HG03558 (cell line): ENCODE data around the gene GLUD1.
A peak's percentile ranks its signal among the peaks of the same experiment; 100 is the strongest.
"Not testable (repeated sequence)": the region's sequence is repeated elsewhere in the genome, so short reads cannot be mapped to it uniquely, and the experiment has no call there.

Source experiments
- ATAC-seq: cut with Tn5 transposase; IDR thresholded peaks from one replicate; pipeline ENCODE4 v1.9.1; 2021; ENCODE audit warnings: moderate number of reproducible peaks; ENCODE audit not compliant: unreplicated experiment; ENCODE audit errors: extremely low read depth

Gene GLUD1

DNA sequence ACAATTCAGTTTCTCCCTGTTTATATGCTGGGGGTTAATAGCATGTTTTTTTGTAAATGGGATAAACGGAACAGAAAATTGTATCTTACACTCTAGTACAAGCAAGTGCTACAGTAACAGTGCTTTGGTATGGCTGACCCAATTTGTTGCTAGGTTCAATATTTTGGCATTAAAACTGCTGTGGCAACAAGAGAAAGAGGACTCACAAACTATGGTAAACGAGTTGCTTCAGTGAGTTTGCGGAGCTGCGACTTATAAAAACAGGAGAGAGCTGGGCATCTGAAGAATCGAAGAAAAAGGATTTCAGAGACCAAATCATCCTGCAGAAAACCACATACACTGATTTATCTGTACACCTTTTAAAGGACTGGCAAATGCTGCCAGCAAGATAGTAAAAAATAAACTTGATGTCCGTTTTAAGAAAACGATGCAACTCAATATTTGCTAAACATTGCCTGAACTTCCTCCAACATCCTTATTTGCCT is 2.2 kb downstream of the GLUD1 start:
- ATAC-seq = no peak

DNA sequence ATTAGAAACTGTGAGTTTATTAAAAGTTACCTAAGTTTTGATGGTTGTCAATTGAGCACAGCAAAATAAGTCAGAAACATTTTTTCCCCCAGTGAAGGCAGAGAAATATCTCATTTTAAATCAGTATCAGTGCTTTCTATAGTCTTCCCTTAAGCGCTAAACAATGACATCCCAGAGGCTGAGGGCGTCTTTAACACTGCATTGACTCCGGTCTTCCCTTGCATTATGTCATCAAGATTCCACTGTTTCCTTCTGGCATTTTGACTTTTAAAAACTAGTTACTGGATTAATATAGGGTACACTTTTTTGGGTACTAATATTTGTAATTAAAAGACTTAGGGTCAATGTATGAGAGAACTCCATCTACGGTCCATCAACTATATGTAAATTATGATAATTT is 3.9 kb downstream of the GLUD1 start:
- no peak for ATAC-seq

DNA sequence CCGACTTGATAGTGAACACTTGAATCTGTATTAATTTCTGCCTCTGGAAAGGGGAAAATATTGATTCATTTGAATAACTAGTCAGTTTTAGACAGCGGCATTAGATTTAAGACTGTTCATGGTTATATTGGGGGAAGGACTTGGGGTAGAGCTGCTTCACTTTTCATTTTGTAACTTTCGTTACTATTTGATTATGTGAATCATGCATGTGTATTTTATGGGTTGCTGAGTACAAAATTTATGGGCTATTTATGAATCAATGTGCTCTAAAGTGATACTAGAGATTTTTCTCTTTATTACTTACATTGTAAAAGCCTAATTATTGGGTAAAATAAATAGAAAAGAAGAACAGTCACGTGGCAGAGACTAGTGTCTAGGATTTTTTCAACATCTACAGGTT is 4.9 kb downstream of the GLUD1 start:
- no peak for ATAC-seq

DNA sequence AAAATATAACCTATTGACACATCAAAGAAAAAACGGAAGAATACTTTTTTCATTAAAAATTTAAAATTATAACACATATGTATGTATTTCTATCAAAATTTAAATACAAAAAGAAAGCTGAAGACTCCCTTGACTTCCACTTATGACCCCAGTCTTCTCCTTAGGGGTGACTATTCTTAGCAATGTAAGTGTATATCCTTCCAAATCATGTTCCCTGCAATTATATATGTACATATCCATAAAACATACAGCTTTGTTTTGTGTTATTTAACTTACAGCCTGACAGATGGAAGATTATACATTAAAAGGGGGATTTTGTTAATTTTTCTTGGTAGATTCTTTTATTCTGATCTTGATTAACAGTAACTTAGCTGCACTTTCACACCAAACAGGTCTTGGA is 9.1 kb downstream of the GLUD1 start:
- no peak for ATAC-seq

DNA sequence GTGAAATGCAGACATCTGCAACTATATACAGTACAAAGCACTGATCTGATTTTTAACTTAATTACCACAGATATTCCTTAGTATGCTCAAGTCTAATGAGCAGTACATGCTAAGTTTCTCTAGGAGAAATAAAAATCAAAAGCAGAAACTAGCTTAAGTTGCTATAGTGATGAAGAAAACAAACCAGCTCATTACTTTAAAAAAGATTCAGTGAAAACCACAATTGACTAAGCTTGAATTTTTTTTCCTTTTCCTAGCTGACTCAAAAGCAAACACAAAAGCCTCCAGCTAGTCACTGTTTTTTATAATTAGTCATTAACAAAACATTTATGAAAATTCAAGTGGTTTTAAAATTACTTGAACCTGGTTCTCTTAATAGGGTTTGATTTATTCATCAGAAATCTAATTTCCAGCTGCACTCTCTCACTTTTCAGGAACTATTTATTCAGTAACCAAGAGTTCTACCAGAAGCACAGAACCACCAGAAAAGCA is 10.3 kb downstream of the GLUD1 start:
- peak; percentile 50 for ATAC-seq

DNA sequence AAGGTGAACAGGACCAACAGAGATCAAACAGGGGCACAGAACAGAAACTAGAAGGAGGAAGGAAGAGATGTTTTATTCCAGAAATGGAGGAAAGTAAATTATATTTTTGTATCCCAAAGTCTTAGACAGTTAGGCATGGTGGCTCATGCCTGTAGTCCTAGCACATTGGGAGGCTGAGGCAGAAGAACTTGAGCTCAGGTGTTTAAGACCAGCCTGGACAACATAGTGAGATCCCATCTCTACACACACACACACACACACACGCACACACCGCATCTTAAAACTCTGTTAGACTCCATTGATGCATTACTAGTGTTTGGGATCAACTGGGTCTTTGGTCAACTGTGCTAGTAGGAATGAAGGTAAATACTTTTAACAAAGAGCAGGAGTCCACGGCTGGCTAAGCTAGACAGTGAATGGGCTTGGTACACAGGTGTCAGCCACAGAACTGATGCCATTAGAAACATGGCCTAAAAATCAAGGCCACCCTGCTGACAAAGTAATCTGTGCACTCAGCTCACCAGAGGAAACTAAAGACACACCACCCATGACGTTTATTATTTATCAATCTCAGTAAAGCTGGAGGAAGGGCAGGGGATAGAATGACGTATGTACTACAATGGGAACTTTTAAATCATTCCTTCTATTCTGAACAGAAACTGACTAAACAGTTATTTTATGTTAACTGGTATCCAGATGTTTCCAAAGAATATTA is 10.9 kb downstream of the GLUD1 start:
- ATAC-seq = peak; percentile 11

DNA sequence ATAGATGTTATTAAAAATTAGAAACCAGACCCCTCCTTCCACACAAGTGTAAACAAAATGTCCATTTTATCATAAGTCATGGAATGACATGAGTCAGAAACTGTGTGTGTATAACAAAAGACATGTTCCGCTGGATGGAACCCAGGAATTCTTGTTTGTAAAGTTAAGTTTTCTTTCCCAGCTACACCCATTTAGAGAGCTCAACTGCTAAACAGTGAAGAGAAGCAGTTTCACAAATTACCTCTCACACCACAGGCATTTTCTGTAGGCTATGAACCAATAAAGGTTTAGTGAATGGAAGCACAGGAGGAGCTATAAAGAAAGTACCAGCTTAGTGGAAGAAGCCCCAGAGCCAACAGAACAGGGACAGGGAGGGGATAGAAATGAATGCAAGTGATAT is 12.4 kb downstream of the GLUD1 start:
- ATAC-seq = not testable (repeated sequence)

DNA sequence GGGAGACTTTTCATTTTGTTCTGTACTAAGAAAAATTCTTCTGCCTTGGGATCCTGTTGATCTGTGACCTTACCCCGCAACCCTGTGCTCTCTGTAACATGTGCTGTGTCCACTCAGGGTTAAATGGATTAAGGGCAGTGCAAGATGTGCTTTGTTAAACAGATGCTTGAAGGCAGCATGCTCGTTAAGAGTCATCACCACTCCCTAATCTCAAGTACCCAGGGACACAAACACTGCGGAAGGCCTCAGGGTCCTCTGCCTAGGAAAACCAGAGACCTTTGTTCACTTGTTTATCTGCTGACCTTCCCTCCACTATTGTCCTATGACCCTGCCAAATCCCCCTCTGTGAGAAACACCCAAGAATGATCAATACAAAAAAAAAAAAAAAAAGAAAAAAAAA is 13.1 kb downstream of the GLUD1 start:
- not testable (repeated sequence) for ATAC-seq

DNA sequence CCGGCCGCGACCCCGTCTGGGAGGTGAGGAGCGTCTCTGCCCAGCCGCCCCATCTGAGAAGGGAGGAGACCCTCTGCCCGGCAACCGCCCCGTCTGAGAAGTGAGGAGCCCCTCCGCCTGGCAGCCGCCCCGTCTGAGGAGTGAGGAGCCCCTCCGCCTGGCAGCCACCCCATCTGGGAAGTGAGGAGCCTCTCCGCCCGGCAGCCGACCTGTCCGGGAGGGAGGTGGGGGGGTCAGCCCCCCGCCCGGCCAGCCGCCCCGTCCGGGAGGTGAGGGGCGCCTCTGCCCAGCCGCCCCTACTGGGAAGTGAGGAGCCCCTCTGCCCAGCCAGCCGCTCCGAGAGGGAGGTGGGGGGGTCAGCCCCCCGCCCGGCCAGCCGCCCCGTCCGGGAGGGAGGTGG is 14.0 kb downstream of the GLUD1 start:
- not testable (repeated sequence) for ATAC-seq

DNA sequence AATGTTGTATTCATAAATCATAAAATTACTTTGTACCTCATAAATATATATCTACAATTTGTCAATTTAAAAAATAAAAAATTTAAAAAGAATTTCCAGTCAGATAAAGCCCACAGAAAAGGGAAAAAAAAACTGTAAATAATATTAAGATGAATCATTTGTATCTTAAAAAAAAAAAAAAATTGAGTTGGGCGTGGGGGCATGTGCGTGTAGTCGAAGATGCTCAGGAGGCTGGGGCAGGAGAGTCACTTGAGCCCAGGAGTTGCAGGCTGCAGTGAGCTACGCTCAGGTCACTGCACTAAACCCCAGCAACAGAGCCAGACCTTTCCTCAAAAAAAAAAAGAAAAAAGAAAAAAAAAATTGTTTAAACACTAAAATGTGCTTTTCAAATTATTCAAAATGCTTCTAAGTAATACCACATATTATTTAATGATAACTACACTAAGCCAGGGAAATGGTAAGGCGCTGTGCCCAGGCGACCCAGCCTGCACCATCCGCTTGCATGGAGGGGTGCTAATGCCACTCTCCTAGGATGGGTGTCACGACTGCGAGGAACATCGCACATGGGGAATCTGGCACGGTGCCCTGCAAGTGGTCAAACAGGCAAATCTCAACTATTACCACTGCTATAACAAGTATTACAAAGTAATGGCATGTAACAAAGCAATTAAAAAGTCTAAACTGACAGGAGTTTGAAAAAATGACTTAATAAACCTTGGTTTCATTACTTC is 15.4 kb downstream of the GLUD1 start:
- ATAC-seq = no peak

DNA sequence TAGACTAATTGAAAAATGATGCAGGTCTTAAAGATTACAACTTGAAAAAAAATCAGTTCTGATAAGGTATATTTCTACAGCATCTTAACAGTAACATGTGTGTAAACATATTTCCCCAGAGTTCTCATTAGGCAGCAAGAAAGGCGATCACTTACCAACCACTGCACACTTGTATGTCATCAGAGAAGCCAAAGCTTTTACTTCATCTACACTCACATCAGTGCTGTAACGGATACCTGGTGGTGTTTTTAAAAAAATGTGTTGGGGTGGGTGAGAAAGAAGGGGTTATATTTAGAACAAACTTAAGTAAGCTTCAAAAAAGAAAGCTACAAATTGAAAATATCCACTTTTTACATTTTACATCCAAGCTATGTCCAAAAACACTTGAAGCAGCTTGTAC is 18.2 kb downstream of the GLUD1 start:
- not testable (repeated sequence) for ATAC-seq

DNA sequence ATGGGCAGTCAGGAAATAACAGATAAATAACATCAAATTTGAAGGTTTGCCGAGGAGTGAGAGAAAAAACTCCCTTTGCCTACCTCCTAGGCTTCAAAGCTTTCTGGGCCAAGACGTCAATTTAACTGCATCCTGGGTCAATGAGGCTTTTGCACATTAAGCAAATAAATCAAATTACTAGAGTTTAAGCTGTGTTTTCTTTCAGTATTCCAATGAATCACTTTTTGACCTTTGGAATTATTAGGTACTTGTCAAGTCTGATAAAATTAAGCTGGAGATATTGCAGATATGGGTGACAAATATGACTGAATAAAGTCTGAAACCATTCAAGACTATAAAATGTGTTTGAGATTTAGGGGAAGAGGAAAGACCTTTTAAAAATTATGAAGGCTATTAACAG is 22.2 kb downstream of the GLUD1 start:
- ATAC-seq = no peak

DNA sequence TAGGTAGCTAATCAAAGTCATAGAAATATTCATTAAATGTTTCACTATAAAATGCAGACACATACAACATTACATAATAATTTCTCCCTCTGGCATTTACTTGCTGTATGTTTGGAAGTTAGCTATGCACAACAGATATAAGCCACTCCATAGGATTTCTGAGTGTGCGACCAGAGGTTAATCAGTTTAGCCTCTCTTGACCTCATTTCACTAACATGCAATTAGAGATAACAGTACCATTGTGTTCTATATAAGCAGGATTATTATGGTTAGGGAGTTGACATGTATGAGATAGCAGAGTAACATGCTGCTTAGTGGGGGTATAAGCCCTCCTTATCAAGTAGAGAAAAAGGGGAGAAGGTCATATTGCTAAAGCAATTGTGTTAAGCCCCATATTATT is 26.4 kb downstream of the GLUD1 start:
- no peak for ATAC-seq

DNA sequence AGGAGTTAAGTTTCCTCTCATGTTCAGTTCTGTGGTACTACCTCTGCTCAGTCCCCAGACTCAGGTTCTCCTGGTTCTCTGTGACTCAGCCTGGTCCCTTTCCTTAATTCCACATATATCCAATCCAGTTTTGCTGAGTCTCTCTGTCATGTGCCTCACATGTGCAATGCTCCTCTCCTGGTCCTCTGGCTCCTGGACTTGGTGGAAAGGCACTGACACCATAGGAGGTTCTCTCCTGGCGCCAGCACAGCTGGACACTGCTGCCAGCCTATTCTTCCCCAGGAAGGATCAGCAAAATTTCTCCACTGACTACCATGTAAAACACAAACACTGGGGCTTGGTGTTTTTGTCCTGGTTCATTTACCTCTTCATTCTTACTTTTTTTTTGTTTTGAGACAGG is 27.8 kb downstream of the GLUD1 start:
- ATAC-seq = no peak

DNA sequence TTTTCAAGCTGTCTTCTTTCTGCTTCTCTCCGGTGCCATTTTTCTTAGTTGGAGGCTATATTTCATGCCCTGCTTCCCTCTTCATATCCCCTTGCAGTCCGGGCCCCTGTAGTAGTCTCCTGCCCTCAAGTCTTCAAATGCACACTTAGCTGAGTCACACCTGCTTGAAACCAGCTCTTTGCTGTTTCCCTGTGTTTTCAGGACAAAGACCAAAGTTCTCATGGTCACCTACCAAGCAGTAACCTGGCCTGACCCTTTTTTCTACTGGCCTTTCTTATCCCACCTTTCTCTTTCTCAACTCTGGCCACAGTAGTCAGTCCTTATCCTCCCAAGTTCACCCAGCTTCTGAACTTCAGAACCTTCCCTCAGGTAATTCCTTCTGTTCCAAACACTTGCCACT is 28.5 kb downstream of the GLUD1 start:
- ATAC-seq = no peak

DNA sequence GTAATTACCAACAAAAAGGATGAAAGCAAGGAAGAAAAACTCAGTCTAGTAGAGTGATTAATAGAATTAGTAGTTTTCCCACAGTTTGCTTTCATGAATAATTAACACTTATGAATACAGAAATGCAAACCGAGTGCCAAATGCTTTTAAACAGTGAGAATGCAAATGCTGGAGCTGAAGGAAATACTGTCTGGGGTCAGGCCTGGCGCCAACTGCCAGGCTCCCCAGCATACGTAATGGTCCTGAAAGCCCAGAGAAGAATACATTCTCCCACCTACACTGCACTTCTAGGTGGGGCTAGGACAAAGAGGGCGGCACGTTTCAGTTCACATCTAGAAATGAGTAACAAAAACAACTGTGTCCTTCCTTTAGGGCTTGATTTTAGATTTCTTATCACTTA is 30.0 kb downstream of the GLUD1 start:
- ATAC-seq = no peak

DNA sequence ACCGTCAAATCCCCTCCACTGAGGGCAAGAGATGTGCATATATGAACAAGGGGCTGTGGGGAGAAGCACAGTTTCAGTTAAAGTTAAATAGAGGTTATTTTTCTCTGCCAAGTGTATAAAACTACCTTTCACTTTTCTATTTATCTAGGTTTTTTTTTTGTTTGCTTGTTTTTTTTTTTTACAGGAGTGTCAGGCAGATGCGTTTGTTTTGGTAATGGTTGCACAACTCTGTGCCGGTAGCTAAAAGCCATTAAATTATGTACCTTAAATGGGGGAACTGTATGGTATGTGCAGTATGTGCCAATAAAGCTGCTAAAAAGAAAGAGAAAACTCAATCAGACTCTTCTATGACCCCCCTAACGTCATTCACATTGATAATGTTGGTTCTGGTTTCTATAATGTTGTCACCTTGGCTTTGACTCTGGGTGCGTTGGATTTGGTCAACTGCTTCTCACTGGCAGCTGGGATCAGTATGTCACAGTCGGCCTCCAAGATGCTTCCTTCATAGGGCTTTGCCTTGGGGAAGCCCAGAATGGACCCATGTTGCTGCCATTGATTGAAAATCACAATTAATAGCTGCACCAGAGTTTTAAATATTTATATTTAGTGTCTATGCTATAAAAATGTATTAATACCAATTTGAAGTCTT is 34.2 kb downstream of the GLUD1 start:
- ATAC-seq = no peak

DNA sequence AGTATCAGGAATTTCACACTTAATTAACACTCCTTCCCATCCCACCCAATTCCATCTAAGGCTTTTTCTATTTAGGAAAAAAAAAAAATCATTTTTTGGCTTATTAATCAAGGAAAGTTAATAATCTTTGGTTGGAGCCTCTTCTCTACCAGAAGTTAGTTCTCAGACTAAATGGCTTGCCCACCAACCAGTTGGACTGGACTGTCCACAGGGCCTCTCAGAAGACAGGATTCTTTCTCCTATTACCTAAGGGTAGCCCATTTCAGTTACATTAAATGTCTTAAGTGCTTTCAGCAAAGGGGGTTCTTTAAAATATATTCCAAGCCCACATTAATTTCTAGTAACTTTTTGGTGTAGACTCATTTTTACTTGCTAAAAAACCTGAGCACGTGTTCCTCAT is 35.2 kb downstream of the GLUD1 start:
- no peak for ATAC-seq

DNA sequence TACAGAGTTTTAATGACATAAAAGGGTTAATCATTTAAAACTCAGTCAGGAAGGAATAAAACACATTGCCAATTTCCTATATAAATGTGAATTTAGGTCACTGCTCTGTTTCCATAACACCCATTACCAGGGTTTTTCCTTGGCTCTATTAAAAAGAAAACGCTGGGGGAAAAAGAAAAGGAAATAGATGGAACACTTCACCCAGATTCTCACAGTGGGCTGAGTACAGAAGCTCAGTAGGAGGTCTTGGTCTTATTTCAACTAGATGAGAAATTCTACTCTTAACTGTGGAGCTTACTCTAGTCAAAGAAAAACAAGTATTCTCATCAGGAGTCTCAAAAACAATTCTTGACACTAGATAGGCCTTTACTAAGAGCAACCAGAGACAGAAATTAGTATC is 36.5 kb downstream of the GLUD1 start:
- no peak for ATAC-seq

DNA sequence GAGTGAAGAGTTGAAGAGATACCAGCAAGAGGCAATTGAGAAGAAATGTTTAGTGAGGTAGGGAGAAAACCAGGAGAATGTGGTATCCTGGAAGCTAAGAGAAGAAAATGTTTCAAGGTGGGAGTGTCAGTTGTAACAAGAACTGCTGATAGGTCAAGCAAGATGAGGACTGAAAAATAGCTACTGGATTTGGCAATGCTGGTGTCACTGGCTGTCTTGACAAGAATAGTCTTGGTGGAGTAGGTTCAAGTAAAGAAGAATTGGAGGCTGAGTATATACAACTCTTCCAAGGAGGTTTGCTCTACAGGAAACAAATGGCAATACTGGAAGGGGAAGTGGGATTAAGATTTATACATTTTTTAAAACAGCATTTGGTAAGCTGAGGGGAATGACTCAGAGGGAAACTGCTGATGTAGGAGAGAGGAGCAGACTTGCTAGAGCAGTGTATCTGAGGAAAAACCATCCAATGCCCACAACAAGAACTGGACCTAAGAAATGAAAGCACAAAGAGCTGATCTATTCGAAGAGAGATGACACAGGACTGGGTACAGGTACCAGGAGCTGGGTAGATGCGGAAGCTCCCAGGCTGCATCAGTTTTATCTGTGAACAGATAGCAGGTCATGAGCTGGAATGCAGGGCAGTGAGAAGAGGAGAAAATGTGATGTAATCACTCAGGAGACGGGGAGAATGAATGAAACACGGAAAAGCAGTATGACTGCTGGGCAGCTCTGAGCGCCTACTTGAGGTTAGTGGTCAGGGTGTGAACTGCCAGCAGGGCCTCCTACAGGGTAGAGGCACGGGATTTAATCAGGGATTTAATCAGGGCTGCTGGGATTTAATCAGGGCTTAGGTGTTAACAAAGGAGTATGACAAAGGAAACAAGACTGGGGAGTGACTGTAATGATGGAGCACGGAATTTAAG is 40.0 kb downstream of the GLUD1 start:
- no peak for ATAC-seq
